ENCODE data around the gene ANKUB1. TPM values are rescaled to one million over a fixed set of nuclear protein-coding genes. Genes with fewer than 3 reads are reported as not detected.

ANKUB1 gene
- total RNA-seq, 4 donors from 2014 or later = 0.13 TPM; not detected in 3

- no peaks in the 10 kb centered on the region for H3K27me3 ChIP-seq
- H3K4me3 ChIP-seq = peak overlapping the region in 2 of 4 donors; percentile 2 to 67
- TF ChIP-seq POLR2AphosphoS5 (IDR thresholded peaks at IDR 0.05) (no peak), EP300 (IDR thresholded peaks at IDR 0.05) (no peak), POLR2A (IDR thresholded peaks at IDR 0.05; ENCODE audit: low read depth) (no peak), CTCF (IDR thresholded peaks at IDR 0.05) (no peak)
- whole genome bisulfite sequencing = 92% methylated on average over 3 of the region's 3 CpGs
- intact Hi-C loops (cut with DNase I) = no loop called here
- no peak for DNase-seq (ENCODE audit: extremely low spot score)
- peaks cover 37 to 78% (median 67%) of the 10 kb centered on the region in 4 donors for H3K4me1 ChIP-seq
- no peaks in the 10 kb centered on the region for H3K36me3 ChIP-seq
- peak overlapping the region; percentile 60 to 98 (median 93) for H3K27ac ChIP-seq (replicated peaks in 1 of 4)
- no peaks in the 10 kb centered on the region for H3K9me3 ChIP-seq
Measured at GRCh38 chr3:149815728-149816127, 23.4 kb upstream of the ANKUB1 start.

DNA sequence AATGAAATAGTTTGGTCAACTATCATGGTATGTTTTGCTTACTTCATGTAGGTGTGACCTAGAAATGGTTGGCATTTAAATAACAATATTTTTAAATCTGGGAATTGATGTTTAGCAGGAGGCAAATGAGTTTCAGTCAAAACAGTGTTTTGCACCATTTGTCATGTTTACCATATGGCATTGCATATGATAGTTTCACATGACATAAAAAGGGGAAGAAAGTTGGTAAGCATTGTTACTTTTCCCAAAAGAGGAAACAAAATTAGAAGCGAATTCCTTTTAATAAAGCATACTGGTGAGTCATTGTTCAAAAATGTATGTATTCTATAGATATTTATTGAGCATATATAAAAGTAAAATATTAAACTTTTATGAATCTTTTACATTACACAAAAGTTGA lies 23.0 kb upstream of the ANKUB1 start:
- H3K9me3 ChIP-seq = no peaks in the 10 kb centered on the region
- peak overlapping the region; percentile 91 to 98 (median 96) for H3K27ac ChIP-seq (replicated peaks in 1 of 4)
- DNase-seq (ENCODE audit: extremely low spot score) = no peak
- WGBS = 67% methylated on average over 1 of the region's 1 CpG
- H3K36me3 ChIP-seq = no peaks in the 10 kb centered on the region
- intact Hi-C loops (cut with DNase I) = no loop called here
- peak overlapping the region in 3 of 4 donors; percentile 67 to 91 (median 79) for H3K4me3 ChIP-seq
- H3K27me3 ChIP-seq = no peaks in the 10 kb centered on the region
- TF ChIP-seq POLR2AphosphoS5 (IDR thresholded peaks at IDR 0.05) (no peak), CTCF (IDR thresholded peaks at IDR 0.05) (no peak), POLR2A (IDR thresholded peaks at IDR 0.05; ENCODE audit: low read depth) (no peak), EP300 (IDR thresholded peaks at IDR 0.05) (no peak)
- H3K4me1 ChIP-seq = peaks cover 37 to 74% (median 65%) of the 10 kb centered on the region in 4 donors

DNA sequence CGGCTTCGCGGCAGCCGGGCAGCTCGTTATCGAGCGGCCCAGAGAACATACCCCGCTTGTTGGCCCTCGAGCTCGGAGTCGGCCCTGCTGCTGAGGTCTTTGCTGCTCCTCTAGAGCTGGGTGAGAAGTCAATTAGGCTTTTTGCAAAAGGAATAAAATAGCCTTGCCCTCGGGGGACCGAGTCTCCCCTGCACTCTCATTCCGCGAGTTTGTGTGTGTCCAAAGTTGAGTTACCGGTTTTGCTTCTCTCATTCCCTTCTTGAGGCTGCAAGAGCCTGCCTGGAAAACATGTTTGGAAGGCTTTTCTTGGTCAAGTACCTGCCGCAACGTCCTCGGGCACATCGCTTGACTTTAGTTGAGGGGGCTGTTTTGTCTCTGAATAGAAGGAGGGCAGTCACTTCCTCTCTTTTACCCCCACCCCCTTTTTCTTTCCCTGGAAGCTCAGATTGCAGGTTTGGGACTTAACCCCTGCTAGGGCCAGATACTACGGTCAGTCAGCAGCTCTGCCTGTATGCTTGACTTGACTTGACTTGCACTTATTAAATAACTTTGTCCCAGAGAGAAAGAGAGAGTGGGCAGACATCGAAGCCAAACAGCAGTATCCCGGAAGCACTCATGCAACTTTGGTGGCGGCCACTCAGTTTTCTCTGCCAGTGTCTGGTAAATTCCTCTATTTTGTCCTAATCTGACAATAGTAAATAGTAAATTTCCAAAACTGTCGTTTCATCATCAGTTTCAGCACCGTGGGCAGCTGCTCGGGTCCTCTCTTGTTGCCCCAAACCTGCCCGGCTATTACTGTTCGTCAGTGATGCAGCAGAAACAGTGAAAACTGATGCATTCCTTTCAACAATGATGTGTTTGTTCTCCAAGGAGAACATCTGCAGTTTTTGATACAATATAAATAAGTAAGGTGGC lies 21.3 kb upstream of the ANKUB1 start:
- Histone ChIP-seq H3K27me3 (no peaks in the 10 kb centered on the region), H3K9me3 (no peaks in the 10 kb centered on the region), H3K27ac (replicated peaks in 1 of 4) (peak overlapping the region; percentile 91 to 98 (median 96)), H3K4me1 (peaks cover 37 to 58% (median 56%) of the 10 kb centered on the region in 4 donors), H3K36me3 (no peaks in the 10 kb centered on the region), H3K4me3 (peak overlapping the region; percentile 67 to 91 (median 81))
- intact Hi-C loops (cut with DNase I) = no loop called here
- TF ChIP-seq POLR2A (IDR thresholded peaks at IDR 0.05; ENCODE audit: low read depth) (no peak), EP300 (IDR thresholded peaks at IDR 0.05) (no peak), POLR2AphosphoS5 (IDR thresholded peaks at IDR 0.05) (no peak), CTCF (IDR thresholded peaks at IDR 0.05) (no peak)
- DNase-seq (ENCODE audit: extremely low spot score) = no peak
- under 1% methylated on average over 26 of the region's 29 CpGs for WGBS

DNA sequence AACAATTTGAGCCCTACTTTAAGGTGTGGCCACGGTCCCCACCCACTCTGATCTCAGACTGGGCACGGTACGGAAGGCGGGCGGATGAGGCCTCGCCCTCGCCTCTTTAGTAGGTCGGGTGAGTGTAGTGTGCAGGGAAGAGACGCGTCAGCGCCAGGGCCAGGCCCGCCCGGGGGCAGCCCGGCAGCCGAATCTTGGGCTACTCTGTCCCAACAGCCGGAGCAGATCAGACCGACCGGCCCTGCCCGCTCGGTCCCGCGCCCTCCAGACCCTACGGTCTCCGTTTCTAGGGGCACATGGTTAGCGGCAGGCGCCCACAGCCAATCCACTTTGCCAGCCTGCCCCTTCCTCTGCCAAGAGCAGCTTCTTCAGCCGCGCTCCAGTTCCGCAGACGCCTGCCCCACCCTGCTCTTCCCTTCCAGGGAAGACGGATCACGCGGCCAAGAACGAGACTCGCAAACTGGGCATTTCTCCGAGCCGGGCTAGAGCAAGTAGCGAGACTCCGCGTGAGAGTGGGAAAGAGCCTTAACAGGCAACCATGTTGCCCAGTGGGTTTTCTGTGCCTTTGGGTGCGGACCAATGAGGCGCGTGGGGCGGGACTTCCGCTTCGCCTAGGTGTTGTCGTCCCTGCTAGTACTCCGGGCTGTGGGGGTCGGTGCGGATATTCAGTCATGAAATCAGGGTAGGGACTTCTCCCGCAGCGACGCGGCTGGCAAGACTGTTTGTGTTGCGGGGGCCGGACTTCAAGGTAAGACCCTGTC lies 20.4 kb upstream of the ANKUB1 start, which contains the start of gene RNF13:
Gene RNF13, plus strand, starts transcription at position 610 of the 761 bp plus-strand sequence. CDS start 32,812 bp downstream, outside the sequence.
- 1% methylated on average over 25 of the region's 56 CpGs for WGBS
- Histone ChIP-seq H3K4me3 (peak within 1 kb of the TSS; percentile 67 to 91 (median 81)), H3K27me3 (no peaks in the 10 kb centered on the region), H3K36me3 (no peaks in the 10 kb centered on the region), H3K9me3 (no peaks in the 10 kb centered on the region), H3K27ac (replicated peaks in 1 of 4) (peak within 1 kb of the TSS; percentile 91 to 98 (median 96)), H3K4me1 (peaks cover 37 to 55% (median 48%) of the 10 kb centered on the region in 4 donors)
- DNase-seq (ENCODE audit: extremely low spot score) = peak; percentile 99
- TF ChIP-seq POLR2A (IDR thresholded peaks at IDR 0.05; ENCODE audit: low read depth) (peak; percentile 38), CTCF (IDR thresholded peaks at IDR 0.05) (no peak), POLR2AphosphoS5 (IDR thresholded peaks at IDR 0.05) (peak; percentile 86 to 93), EP300 (IDR thresholded peaks at IDR 0.05) (no peak)
- intact Hi-C loops (cut with DNase I) = no loop called here
